GM18907 (cell line): ENCODE data around the gene CHST1.

Source experiments
- ATAC-seq: cut with Tn5 transposase; IDR thresholded peaks from one replicate; pipeline ENCODE4 v1.9.1; 2021; ENCODE audit warnings: mild to moderate bottlenecking, moderate library complexity; ENCODE audit not compliant: unreplicated experiment

CHST1 gene

DNA sequence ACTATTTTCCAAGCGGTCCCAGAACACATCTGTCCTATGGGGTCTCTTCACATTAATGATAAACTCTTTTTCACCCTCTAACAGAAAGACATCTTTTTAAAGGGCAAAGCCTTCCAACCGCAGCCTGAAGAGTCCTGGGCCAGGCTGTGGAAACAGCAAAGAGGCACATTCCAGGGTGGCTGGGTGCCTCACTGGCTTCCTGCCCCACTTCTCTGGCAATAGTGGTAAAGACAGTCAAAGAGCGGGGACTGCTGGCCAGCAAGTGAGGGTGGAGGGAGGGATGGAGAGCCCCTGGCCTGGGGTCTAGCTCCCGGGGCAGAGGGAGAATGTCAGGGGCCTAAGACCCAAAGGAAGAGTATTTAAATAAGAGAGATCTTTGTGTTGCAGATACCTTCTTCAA lies 10.2 kb upstream of the CHST1 start:
- ATAC-seq = no peak

DNA sequence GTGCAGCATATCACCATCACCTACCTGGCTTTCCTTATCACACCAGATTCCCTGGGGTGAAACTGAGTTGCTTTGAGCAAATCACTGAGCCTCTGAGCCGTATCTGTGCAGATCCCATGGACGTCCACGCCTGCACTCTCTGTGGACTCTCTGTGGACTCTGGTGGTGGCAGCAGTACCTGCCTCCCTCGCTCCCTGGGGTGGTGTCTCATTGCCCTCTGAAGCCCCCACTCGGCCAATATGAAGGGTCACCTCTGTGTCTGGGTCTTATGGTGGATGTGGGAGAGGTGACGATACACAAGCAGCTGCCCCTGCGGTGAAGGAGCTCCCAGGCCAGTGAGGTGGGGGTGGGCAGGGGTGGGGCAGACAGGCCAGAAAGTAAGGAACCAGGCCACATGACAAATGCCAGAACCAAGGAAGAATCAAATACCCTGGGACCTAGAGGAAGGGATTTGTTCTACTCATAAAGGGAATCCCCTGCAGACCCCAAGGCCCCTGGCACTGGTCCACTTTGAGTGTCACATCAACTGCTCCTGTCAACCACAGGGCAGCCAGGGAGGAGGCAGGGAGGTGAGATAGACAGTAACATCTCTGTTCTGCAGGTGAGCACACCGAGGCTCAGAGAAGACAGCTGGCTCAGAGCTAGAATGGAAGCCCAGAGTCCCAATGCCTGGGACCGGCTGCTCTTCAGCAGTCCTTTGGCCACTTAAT lies 9.2 kb upstream of the CHST1 start:
- ATAC-seq = no peak

- no peak for ATAC-seq
Measured at GRCh38 chr11:45673441-45673840, 8.0 kb upstream of the CHST1 start.

GRCh38 chr11:45672593-45672992 lies 7.2 kb upstream of the CHST1 start:
- ATAC-seq = no peak

- no peak for ATAC-seq
Measured at GRCh38 chr11:45671246-45672171, 6.1 kb upstream of the CHST1 start.

- no peak for ATAC-seq
Measured at GRCh38 chr11:45670386-45671135, 5.1 kb upstream of the CHST1 start.

DNA sequence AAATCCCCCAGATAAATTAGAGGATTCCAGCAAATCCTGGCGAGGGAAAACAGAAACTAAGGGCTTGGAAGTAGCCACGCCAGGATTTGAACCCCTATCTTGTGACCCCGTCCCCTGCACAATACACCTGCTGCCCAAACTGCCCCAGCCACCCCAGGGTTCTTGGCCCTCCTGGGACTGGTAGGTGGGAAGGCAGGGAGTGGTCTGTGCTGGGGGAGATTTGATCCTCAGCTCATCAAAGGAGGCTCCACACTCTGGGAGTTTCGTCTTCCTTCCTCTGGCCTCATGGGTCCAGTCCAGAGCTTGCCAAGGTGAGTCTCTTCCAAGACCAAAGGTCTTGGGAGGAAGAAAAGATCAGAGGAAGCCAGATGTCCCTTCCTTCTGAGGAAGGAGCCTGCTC lies 4.5 kb upstream of the CHST1 start:
- ATAC-seq = no peak

DNA sequence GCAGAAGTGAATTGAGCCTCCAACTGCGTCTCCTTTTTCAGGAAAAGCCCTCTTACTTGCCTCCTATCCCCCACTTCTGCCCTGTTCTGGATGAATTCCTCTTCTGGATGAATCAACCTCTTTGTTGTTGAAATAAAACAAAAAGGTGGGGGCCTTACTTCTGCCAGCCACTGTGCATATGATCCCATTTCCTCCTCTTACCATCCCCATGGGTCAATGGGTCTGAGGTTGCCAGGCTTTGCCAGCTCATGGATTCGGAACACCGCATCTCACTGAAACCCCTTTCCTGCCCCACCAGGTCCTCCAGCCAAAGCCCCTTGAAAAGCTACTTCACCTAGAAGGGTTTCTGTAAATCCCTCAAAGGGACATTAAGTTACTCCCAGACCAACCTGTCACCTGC lies 3.7 kb upstream of the CHST1 start:
- no peak for ATAC-seq

DNA sequence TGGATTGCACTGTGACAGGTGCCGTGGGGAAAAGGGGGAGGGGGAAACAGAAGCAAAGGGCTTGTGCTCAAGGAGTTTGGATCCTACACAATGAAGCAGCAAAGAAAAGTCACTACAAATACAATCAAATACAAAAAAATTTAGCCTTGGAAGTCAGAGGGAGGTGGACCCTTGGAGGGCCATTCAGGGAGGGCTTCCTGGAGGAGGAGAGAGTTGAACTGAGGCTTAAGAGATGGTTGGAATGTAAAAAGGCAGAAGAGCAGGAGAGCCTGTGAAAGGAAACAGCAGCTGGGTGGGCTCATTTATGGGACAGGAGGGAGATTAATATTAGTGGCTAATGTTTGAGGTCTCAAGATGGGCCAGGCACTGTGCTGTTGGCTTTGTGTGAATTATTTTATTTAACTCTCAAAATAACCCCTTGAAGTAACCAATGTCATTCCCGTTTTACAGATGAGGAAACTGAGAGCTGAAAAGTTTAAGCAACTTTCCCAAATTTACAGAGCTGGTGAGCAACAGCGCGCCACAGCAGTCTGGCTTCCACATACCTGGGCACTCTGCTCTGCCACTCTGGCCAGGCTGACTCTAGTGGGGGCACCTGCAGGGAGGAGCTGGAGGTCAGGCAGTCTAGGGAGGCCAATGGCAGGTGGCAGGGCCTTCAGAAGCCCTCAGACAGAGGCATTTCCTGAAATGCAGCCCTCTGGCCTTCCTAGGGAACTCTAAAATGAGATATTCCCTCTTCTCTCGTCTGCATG lies 2.7 kb upstream of the CHST1 start:
- ATAC-seq = no peak

GRCh38 chr11:45666648-45667642 lies 1.5 kb upstream of the CHST1 start:
- ATAC-seq = no peak

GRCh38 chr11:45665933-45666647 lies 668 bp upstream of the CHST1 start:
- no peak for ATAC-seq

DNA sequence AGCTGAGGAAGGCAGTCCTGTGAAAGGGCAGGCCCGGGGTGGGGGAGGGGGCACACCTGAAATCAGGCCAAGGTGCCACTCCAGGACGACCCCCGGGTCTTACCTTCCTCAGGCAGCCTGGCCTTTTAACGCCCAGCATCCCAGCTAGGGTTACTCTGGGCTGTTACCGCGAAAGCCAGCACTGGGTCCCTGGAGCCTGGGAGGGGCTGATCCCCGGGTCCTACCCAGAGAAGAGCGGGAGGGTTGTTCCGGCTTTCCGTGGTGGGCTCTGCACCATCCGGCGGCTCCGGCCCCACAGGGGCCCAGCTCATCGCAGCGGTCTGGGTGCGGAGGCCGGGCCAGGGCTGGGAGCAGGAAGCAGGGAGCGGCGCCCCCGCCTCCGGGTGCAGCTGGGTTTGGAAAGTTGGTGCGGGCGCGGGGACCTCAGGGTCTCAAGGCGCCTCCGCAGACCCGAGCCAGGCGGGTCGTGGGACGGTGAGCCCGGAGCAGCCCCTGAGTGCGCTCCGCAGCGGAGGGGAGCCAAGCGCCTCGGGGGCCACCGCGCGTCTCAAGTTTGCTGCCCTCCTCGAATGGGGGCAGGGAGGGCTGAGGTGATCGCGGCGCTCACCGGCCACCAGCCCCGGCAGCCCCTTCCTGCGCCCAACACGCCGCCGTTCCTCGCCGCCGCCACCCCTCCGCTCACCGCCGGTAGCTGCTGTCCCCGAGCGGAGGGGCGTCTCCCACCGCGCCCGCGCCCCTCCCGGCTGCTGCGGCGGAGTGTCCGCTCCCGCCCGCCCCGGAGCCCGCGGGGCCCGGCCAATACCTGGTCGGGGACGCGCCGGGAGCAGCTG lies 831 bp downstream of the CHST1 start:
- ATAC-seq = no peak

DNA sequence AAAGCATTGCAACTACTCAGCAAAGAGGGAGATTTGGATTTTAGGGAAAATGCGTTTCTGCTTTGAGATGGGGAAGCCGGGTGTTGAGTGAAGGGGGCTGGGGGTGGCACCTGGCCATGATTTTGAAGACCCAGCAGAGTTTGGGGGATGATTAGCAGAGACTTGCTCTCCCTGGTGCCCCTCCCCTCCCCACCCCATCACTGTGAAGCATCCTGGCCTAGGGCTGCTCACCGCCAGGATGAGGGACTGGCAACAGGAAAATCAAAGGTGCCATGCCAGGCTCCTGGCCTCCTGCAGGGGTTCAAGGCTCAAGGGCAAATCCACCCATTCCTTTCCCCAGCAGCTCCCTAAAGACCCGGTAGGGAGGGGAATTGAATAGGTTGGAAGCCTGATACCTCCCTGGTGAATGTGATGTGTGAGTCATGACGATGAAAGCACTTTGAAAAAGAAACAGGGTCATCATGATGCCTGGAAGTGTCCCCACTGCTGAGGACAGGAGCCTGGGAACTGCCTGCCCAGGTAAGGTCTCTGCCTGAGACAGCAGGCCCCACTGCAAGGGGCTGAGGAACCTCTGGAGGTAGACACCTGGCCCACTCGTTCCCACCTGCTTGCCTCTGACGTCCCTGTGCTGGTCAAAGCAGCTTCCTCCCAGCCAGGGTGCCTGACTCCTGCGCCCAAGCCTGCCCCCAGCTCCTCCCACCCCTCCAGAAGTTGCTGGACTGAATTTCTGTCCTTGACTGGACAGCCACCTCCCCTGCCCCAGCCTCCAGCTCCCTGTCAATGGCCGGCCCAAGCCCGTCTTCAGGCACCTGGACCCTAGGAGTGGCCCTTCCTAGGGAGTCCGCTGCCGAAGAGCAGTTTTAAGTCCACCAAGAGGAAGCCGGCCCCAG lies 1.7 kb downstream of the CHST1 start:
- no peak for ATAC-seq

- ATAC-seq = no peak
Measured at GRCh38 chr11:45662665-45663485, 2.5 kb downstream of the CHST1 start.

- no peak for ATAC-seq
Measured at GRCh38 chr11:45662096-45662664, 3.2 kb downstream of the CHST1 start.
